DOHH2 (cell line): ENCODE data around the gene BMP6.

Experiments used
- EZH2phosphoT487 ChIP-seq: fragments of 200-600 bp; sonication (generic); IDR thresholded peaks from 2 replicates; pipeline ENCODE4 v1.6.1; 2017; ENCODE audit warnings: borderline replicate concordance, mild to moderate bottlenecking, antibody characterized with exemption, low read length, moderate library complexity, mixed read lengths
- TF ChIP-seq, protein P1 (sequence below): fragments of 200-600 bp; sonication (generic); IDR thresholded peaks from one replicate; pipeline ENCODE4 v1.5.1; 2014; ENCODE audit warnings: antibody characterized with exemption, mild to moderate bottlenecking, low read depth, low read length; ENCODE audit not compliant: poor library complexity, severe bottlenecking

DNA sequence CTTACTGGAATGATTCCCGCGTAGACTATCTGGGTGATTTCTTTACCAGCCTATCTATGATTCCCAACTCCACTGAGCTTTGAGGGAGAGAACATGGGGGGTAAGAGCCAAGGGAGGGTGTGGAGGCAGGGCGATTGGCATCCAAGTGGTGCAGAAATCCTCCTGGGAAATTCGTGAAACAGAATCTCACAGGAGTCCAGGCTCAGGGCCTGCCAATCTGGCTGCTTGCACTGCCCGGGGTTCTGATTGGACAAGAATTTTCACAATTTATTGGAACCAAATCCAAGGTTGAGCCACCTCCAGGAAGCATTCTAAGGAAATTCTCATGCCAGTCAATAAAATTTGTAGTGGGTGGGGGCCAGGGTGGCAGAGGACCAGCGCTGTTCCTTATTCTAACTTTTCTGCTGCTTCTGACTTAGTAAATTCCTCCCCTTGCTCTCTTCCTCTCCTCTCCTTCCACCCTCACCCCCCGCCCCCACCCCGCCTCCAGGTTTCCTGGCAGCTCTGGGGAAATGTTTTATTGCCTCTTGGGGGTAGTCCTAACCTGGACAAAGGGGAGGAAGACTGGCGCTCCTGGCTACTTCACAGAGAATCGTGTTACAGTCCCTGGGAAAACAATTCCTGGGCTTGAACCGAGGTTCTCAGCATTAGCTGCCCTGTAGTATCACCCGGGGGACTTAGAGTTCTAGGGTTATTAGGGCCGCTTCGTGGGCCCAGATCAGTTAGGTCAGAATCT, 3.1 kb downstream of the BMP6 start:
- TF ChIP-seq, protein P1, sequence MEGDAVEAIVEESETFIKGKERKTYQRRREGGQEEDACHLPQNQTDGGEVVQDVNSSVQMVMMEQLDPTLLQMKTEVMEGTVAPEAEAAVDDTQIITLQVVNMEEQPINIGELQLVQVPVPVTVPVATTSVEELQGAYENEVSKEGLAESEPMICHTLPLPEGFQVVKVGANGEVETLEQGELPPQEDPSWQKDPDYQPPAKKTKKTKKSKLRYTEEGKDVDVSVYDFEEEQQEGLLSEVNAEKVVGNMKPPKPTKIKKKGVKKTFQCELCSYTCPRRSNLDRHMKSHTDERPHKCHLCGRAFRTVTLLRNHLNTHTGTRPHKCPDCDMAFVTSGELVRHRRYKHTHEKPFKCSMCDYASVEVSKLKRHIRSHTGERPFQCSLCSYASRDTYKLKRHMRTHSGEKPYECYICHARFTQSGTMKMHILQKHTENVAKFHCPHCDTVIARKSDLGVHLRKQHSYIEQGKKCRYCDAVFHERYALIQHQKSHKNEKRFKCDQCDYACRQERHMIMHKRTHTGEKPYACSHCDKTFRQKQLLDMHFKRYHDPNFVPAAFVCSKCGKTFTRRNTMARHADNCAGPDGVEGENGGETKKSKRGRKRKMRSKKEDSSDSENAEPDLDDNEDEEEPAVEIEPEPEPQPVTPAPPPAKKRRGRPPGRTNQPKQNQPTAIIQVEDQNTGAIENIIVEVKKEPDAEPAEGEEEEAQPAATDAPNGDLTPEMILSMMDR: no peak
- no peak for TF ChIP-seq EZH2phosphoT487
